Measurements from ENCODE around the gene PIP5K1A.

Gene PIP5K1A

GRCh38 chr1:151211972-151212705 is 13.8 kb downstream of the PIP5K1A start:
- TF ChIP-seq GATA2 (IDR thresholded peaks at IDR 0.05; ENCODE audit: low read depth, low read length) (no peak), GATA3 (IDR thresholded peaks at IDR 0.05; ENCODE audit: low read depth, low read length) (no peak)

DNA sequence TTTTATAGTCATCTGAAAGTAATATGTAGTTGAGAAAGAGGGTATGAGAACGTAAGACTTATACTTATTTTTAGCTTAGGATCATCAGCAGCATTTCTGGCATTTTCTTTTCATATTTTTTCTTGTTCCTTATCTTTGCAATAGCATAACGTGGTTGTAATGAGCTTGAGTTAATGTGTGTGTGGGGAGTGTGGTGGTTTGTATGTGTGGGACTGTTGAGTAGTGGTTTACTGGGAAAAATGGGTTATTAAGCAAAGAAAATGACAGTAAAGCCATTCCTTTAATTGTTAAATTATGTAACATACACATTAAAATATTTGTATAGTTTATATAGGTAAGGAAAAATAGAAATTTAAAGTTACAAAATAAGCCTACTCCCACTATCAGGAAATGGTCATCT is 15.2 kb downstream of the PIP5K1A start:
- TF ChIP-seq GATA2 (IDR thresholded peaks at IDR 0.05; ENCODE audit: low read depth, low read length) (no peak), GATA3 (IDR thresholded peaks at IDR 0.05; ENCODE audit: low read depth, low read length) (no peak)

- TF ChIP-seq GATA2 (IDR thresholded peaks at IDR 0.05; ENCODE audit: low read depth, low read length) (no peak), GATA3 (IDR thresholded peaks at IDR 0.05; ENCODE audit: low read depth, low read length) (no peak)
Observed at GRCh38 chr1:151221616-151222015, 23.3 kb downstream of the PIP5K1A start.

- no peak for TF ChIP-seq GATA3 (IDR thresholded peaks at IDR 0.05; ENCODE audit: low read depth, low read length)
- no peak for TF ChIP-seq GATA2 (IDR thresholded peaks at IDR 0.05; ENCODE audit: low read depth, low read length)
Observed at GRCh38 chr1:151222130-151222529, 23.8 kb downstream of the PIP5K1A start.

- TF ChIP-seq GATA3 (IDR thresholded peaks at IDR 0.05; ENCODE audit: low read depth, low read length) = no peak
- no peak for TF ChIP-seq GATA2 (IDR thresholded peaks at IDR 0.05; ENCODE audit: low read depth, low read length)
Observed at GRCh38 chr1:151235235-151235634, 36.9 kb downstream of the PIP5K1A start.

GRCh38 chr1:151237678-151238466 is 39.5 kb downstream of the PIP5K1A start:
- no peak for TF ChIP-seq GATA3 (IDR thresholded peaks at IDR 0.05; ENCODE audit: low read depth, low read length)
- TF ChIP-seq GATA2 (IDR thresholded peaks at IDR 0.05; ENCODE audit: low read depth, low read length) = no peak

DNA sequence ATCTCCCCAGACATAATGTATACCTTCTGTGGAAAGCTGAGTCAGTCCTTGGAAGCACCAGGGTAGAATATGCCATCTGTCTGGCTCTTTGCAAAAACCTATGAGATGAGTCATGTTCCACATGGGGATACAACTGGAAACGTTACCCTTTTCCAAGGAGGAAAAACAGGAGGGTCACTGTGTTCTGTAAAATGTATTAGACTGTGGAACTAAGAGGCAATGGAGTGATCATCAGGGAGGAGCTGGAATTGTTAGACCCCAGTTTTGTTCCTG is 40.1 kb downstream of the PIP5K1A start:
- TF ChIP-seq GATA2 (IDR thresholded peaks at IDR 0.05; ENCODE audit: low read depth, low read length) = no peak
- TF ChIP-seq GATA3 (IDR thresholded peaks at IDR 0.05; ENCODE audit: low read depth, low read length) = no peak

DNA sequence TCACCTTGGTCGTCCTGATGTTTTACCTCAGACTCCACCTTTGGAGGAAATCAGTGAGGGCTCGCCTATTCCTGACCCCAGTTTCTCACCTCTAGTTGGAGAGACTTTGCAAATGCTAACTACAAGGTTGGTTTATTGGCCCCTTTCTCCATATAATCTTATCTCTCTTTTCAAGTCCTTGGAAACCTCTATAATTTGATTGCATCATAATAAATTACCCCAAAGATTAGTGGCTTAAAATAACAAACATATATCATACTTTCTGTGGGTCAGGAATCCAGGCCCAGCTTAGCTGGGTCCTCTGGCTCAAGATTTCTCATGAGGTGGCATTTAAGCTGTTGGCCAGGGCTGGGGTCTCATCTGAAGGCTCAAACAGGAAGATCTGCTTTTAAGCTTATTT is 44.1 kb downstream of the PIP5K1A start:
- no peak for TF ChIP-seq GATA2 (IDR thresholded peaks at IDR 0.05; ENCODE audit: low read depth, low read length)
- no peak for TF ChIP-seq GATA3 (IDR thresholded peaks at IDR 0.05; ENCODE audit: low read depth, low read length)

- TF ChIP-seq GATA2 (IDR thresholded peaks at IDR 0.05; ENCODE audit: low read depth, low read length) = no peak
- TF ChIP-seq GATA3 (IDR thresholded peaks at IDR 0.05; ENCODE audit: low read depth, low read length) = no peak
Observed at GRCh38 chr1:151243683-151244216, 45.4 kb downstream of the PIP5K1A start.

GRCh38 chr1:151246786-151247185 is 48.4 kb downstream of the PIP5K1A start:
- TF ChIP-seq GATA2 (IDR thresholded peaks at IDR 0.05; ENCODE audit: low read depth, low read length) (no peak), GATA3 (IDR thresholded peaks at IDR 0.05; ENCODE audit: low read depth, low read length) (no peak)

- TF ChIP-seq GATA2 (IDR thresholded peaks at IDR 0.05; ENCODE audit: low read depth, low read length) (no peak), GATA3 (IDR thresholded peaks at IDR 0.05; ENCODE audit: low read depth, low read length) (no peak)
Observed at GRCh38 chr1:151251656-151252470, 53.5 kb downstream of the PIP5K1A start.

DNA sequence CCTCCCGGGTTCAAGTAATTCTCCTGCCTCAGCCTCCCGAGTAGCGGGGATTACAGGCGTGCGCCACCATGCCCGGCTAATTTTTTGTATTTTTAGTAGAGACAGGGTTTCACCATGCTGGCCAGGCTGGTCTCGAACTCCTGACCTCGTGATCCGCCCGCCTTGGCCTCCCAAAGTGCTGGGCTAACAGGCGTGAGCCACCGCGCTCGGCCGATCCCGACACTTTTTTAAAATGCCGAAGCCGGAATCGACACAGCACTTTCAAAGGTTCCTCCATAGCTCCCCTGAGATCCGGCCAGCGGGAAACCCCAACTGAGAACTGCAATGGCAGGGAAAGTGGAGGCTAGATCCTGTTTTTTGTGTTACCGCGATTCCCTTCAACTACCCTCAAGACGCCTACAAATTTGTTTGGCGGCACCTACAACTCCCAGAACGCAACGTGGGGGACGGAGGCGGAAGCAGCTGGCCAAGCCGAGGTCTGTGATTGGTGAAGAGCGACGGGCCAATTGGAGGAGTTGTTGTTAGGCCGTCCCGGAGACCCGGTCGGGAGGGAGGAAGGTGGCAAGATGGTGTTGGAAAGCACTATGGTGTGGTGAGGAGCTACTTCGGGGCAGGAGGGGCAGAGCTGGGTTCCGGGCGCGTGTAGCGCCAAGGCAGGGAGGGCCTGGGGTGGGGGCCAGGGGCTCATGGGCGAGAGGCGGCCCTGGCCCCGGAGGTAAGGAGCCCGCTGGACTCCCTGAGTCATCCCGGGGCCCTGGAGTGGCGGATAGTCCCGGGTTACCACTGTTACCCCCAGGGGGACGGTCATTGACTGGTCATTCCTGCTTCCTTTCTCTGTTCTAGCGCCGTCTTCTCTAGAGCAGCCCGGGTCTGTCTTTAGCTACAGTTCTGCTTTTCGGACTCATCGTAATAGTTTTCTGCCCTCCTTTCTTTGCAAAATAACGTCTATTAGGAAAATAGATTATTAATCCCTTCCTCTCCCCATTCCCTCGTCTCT is 56.2 kb downstream of the PIP5K1A start, which contains the start of gene PSMD4:
Gene PSMD4, plus strand, starts transcription at position 518 of the 997 bp plus-strand sequence. Its CDS starts 49 bp downstream, at position 567.
- no peak for TF ChIP-seq GATA3 (IDR thresholded peaks at IDR 0.05; ENCODE audit: low read depth, low read length)
- TF ChIP-seq GATA2 (IDR thresholded peaks at IDR 0.05; ENCODE audit: low read depth, low read length) = no peak

GRCh38 chr1:151255381-151255780 is 57.0 kb downstream of the PIP5K1A start:
- TF ChIP-seq GATA2 (IDR thresholded peaks at IDR 0.05; ENCODE audit: low read depth, low read length) = no peak
- TF ChIP-seq GATA3 (IDR thresholded peaks at IDR 0.05; ENCODE audit: low read depth, low read length) = no peak
